ENCODE results near the gene UBE2A.

UBE2A gene

GRCh38 chrX:119614776-119615175, 40.4 kb downstream of the UBE2A start:
- DNase-seq = no peak

GRCh38 chrX:119617517-119618164, 43.3 kb downstream of the UBE2A start:
- DNase-seq = no peak

GRCh38 chrX:119618439-119618838, 44.1 kb downstream of the UBE2A start:
- no peak for DNase-seq

- DNase-seq = no peak
Measured at GRCh38 chrX:119622356-119623232, 48.2 kb downstream of the UBE2A start.

DNA sequence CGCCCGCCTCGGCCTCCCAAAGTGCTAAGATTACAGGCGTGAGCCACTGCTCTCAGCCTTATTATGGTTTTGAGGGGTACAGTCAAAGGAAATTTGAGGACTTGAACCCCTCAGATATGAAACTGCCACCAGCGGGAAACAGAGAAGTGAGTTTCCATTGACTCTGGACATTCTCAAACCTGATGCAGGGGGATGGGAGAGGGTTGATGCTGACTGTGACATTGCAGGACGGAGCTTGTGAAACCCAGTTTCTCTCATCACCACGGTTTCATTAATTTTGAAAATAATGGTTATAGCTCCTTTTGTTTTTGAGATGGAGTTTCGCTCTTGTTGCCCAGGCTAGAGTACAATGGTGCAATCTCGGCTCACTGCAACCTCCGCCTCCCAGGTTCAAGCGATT, 50.1 kb downstream of the UBE2A start:
- DNase-seq = no peak

GRCh38 chrX:119624951-119625668, 50.7 kb downstream of the UBE2A start:
- no peak for DNase-seq

DNA sequence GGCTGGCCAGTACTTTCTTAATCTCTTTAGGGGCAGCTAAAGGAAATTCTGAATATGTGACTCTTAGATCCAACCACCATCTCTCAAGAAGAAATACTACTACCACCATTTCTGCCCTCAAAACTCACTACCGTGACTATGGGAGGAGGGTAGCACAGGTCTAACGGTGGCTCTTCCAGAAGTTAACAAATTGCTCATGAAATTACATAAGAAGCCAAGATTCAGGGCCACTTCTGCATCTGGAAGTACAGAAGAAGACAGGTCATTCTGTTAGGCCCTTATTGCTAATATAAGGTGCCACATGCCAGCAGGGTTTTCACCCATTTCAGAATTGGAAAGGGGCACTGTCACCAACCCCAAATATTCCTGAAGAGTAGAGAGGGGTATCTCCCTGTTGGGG, 51.5 kb downstream of the UBE2A start:
- no peak for DNase-seq
